H1 (cell line): ENCODE data around the gene ATP13A3. TPM values are rescaled to one million over a fixed set of nuclear protein-coding genes. Genes with fewer than 3 reads are reported as not detected.

Experiments used
- CTCF ChIA-PET: fragments of 300-600 bp; sonication (Branson Sonifier 250); formaldehyde crosslinking; loops from one replicate; lab custom pipeline; 2021; ENCODE audit not compliant: partially characterized antibody; lab: Charles Lee
- POLR2A ChIA-PET: fragments of 300-600 bp; sonication (Branson Sonifier 250); formaldehyde crosslinking; loops from one replicate; lab custom pipeline; 2021; ENCODE audit warnings: inconsistent platforms; ENCODE audit not compliant: partially characterized antibody; lab: Charles Lee
- DNase-seq, 2 experiments: peaks; one replicate each; pipeline versions ENCODE4 v3.0.0 to v3.0.0-alpha.2; 2010 to 2022; ENCODE audit warnings: low spot score in 2 of 2, low read depth in 1 of 2, mixed read lengths in 1 of 2
- FAIRE-seq: peaks from 2 replicates; lab custom pipeline; 2011; peaks lifted over from hg19 to GRCh38; lab: Jason Lieb, UNC
- H2AFZ ChIP-seq: 2 replicates; pipeline ENCODE4 v1.8.1; 2012; ENCODE audit warnings: low read length, inconsistent platforms
- H2AK5ac ChIP-seq: 2 replicates; pipeline ENCODE4 v1.6.1; 2013; ENCODE audit warnings: low read depth, low read length
- H2BK120ac ChIP-seq: replicated peaks from 2 replicates; pipeline ENCODE3; 2013; ENCODE audit warnings: low read depth, low read length, inconsistent platforms
- H2BK12ac ChIP-seq: 2 replicates; pipeline ENCODE4 v1.6.1; 2013; ENCODE audit warnings: low read depth, low read length
- H2BK15ac ChIP-seq: 2 replicates; pipeline ENCODE4 v1.6.1; 2013; ENCODE audit warnings: low read length
- H2BK20ac ChIP-seq: 2 replicates; pipeline ENCODE4 v1.6.1; 2013; ENCODE audit warnings: low read length
- H2BK5ac ChIP-seq: 2 replicates; pipeline ENCODE4 v1.6.1; 2013; ENCODE audit warnings: low read depth, low read length
- H3K14ac ChIP-seq: 2 replicates; pipeline ENCODE4 v1.6.1; 2013; ENCODE audit warnings: inconsistent platforms; ENCODE audit not compliant: insufficient read length
- H3K18ac ChIP-seq: 2 replicates; pipeline ENCODE4 v1.6.1; 2013; ENCODE audit warnings: low read length; ENCODE audit errors: extremely low read depth
- H3K23ac ChIP-seq: 2 replicates; pipeline ENCODE4 v1.6.1; 2013; ENCODE audit warnings: inconsistent platforms; ENCODE audit not compliant: insufficient read length
- H3K23me2 ChIP-seq: 2 replicates; pipeline ENCODE4 v1.6.1; 2013; ENCODE audit warnings: low read depth, low read length
- H3K27ac ChIP-seq: 2 replicates; pipeline ENCODE4 v1.6.1; 2011; ENCODE audit warnings: low read depth, low read length, inconsistent platforms
- H3K27me3 ChIP-seq, 4 experiments: replicated peaks in 1 of 4; 1 replicate in 1 of 4; 2 replicates in 3 of 4; pipeline versions ENCODE4 v1.6.1 to v1.8.1; 2011 to 2013; ENCODE audit warnings: low read length in 3 of 4, mild to moderate bottlenecking in 3 of 4, inconsistent platforms in 2 of 4, mixed read lengths in 2 of 4, moderate library complexity in 1 of 4; ENCODE audit not compliant: control insufficient read depth in 3 of 4, insufficient read depth in 3 of 4; ENCODE audit errors: extremely low read depth in 1 of 4
- H3K36me3 ChIP-seq, 4 experiments: 2 replicates each; pipeline versions ENCODE4 v1.6.1 to v1.8.1; 2011 to 2013; ENCODE audit warnings: mild to moderate bottlenecking in 4 of 4, low read length in 3 of 4, moderate library complexity in 2 of 4, control low read depth in 1 of 4, inconsistent platforms in 1 of 4; ENCODE audit not compliant: insufficient read depth in 4 of 4, control insufficient read depth in 2 of 4
- H3K4ac ChIP-seq: replicated peaks from 2 replicates; pipeline ENCODE3; 2013; ENCODE audit warnings: low read length, low read depth, mixed read lengths, inconsistent platforms; ENCODE audit not compliant: insufficient read length
- H3K4me1 ChIP-seq, 4 experiments: replicated peaks in 1 of 4; 1 replicate in 1 of 4; 2 replicates in 3 of 4; pipeline versions ENCODE4 v1.6.1 to v1.8.1; 2011 to 2013; ENCODE audit warnings: low read length in 3 of 4, inconsistent platforms in 2 of 4, mixed read lengths in 1 of 4; ENCODE audit not compliant: insufficient read depth in 4 of 4, control insufficient read depth in 3 of 4
- H3K4me2 ChIP-seq, 2 experiments: 2 replicates each; pipeline versions ENCODE4 v1.6.1 to v1.8.1; 2011 to 2013; ENCODE audit warnings: low read depth in 2 of 2, low read length in 2 of 2, control low read depth in 1 of 2, inconsistent platforms in 1 of 2, mild to moderate bottlenecking in 1 of 2; ENCODE audit not compliant: insufficient read depth in 1 of 2
- H3K4me3 ChIP-seq, 4 experiments: fragments of 200-600, 300-600 bp in 1 of 4; sonication (generic), shearing (Covaris generic), sonication (Bioruptor Twin) in 1 of 4; 2 replicates each; pipeline versions ENCODE4 v1.5.1 to v1.8.1; 2011 to 2016; ENCODE audit warnings: low read length in 4 of 4, low read depth in 3 of 4, control low read depth in 2 of 4, inconsistent platforms in 2 of 4, mild to moderate bottlenecking in 2 of 4, mixed read lengths in 1 of 4, moderate library complexity in 1 of 4; ENCODE audit not compliant: insufficient read depth in 2 of 4; ENCODE audit errors: extremely low read depth in 1 of 4
- H3K56ac ChIP-seq: replicated peaks from 2 replicates; pipeline ENCODE3; 2013; ENCODE audit warnings: low read depth, mild to moderate bottlenecking, mixed read lengths, low read length, inconsistent platforms; ENCODE audit not compliant: insufficient read length
- H3K79me1 ChIP-seq: 2 replicates; pipeline ENCODE4 v1.6.1; 2013; ENCODE audit warnings: low read depth, low read length, control low read depth
- H3K79me2 ChIP-seq, 2 experiments: 2 replicates each; pipeline versions ENCODE4 v1.6.1 to v1.8.1; 2012 to 2013; ENCODE audit warnings: low read length in 2 of 2, mild to moderate bottlenecking in 2 of 2, inconsistent platforms in 1 of 2; ENCODE audit not compliant: insufficient read depth in 2 of 2, control insufficient read depth in 1 of 2
- H3K9ac ChIP-seq, 4 experiments: replicated peaks in 1 of 4; 1 replicate in 1 of 4; 2 replicates in 3 of 4; pipeline versions ENCODE4 v1.6.1 to v1.8.1; 2011 to 2013; ENCODE audit warnings: low read depth in 3 of 4, low read length in 3 of 4, control low read depth in 2 of 4, mild to moderate bottlenecking in 2 of 4, moderate library complexity in 2 of 4, inconsistent platforms in 1 of 4; ENCODE audit errors: extremely low read depth in 1 of 4
- H3K9me3 ChIP-seq, 2 experiments: 2 replicates each; pipeline versions ENCODE4 v1.6.1 to v1.8.1; 2012 to 2013; ENCODE audit warnings: mild to moderate bottlenecking in 2 of 2, moderate library complexity in 2 of 2, control low read depth in 1 of 2, inconsistent platforms in 1 of 2, low read depth in 1 of 2, low read length in 1 of 2, mixed read lengths in 1 of 2; ENCODE audit not compliant: insufficient read depth in 2 of 2
- H4K20me1 ChIP-seq, 2 experiments: replicated peaks in 1 of 2; 2 replicates each; pipeline versions ENCODE3 to v1.8.1; 2011 to 2013; ENCODE audit warnings: inconsistent platforms in 2 of 2, low read length in 2 of 2, mild to moderate bottlenecking in 1 of 2; ENCODE audit not compliant: insufficient read depth in 2 of 2, control insufficient read depth in 1 of 2
- H4K5ac ChIP-seq: 2 replicates; pipeline ENCODE4 v1.6.1; 2013; ENCODE audit warnings: low read length, low read depth, mixed read lengths, inconsistent platforms; ENCODE audit not compliant: insufficient read length
- H4K8ac ChIP-seq: 2 replicates; pipeline ENCODE4 v1.8.0; 2013; ENCODE audit warnings: mild to moderate bottlenecking, moderate library complexity, low read length, inconsistent platforms; ENCODE audit not compliant: insufficient read depth; ENCODE audit errors: extremely low read depth
- H4K91ac ChIP-seq: replicated peaks from 2 replicates; pipeline ENCODE3; 2013; ENCODE audit warnings: low read length, mixed read lengths, inconsistent platforms; ENCODE audit not compliant: insufficient read length
- CBX8 ChIP-seq: fragments of 300-800, 300-1000 bp; sonication (generic); IDR thresholded peaks from 2 replicates; pipeline ENCODE4 v1.7.1; 2016; ENCODE audit warnings: low read depth, low read length, borderline replicate concordance
- CTCF ChIP-seq, 3 experiments: IDR thresholded peaks; 1 replicate in 2 of 3; 2 replicates in 1 of 3; pipeline versions ENCODE4 v1.5.1 to v1.6.1; 2011; ENCODE audit warnings: low read length in 3 of 3, mild to moderate bottlenecking in 3 of 3, inconsistent platforms in 2 of 3, low read depth in 1 of 3, moderate library complexity in 1 of 3; ENCODE audit not compliant: insufficient read depth in 1 of 3; ENCODE audit errors: control extremely low read depth in 1 of 3
- HDAC2 ChIP-seq, 2 experiments: fragments of 300-600 bp in 1 of 2; sonication (generic) in 1 of 2; IDR thresholded peaks; 2 replicates each; pipeline ENCODE4 v1.6.1; 2011 to 2012; ENCODE audit warnings: low read depth in 2 of 2, low read length in 2 of 2, mild to moderate bottlenecking in 2 of 2, moderate library complexity in 2 of 2, borderline replicate concordance in 1 of 2, inconsistent platforms in 1 of 2
- NANOG ChIP-seq: IDR thresholded peaks from 2 replicates; pipeline ENCODE4 v1.6.1; 2011; ENCODE audit warnings: low read length, low read depth, mild to moderate bottlenecking, inconsistent platforms; ENCODE audit not compliant: insufficient read depth, poor library complexity, severe bottlenecking
- POLR2A ChIP-seq, 2 experiments: IDR thresholded peaks; 1 replicate in 1 of 2; 2 replicates in 1 of 2; pipeline ENCODE4 v1.6.1; 2011; ENCODE audit warnings: low read depth in 2 of 2, low read length in 2 of 2, mild to moderate bottlenecking in 2 of 2; ENCODE audit errors: control extremely low read depth in 1 of 2
- RFX5 ChIP-seq: IDR thresholded peaks from 2 replicates; pipeline ENCODE4 v1.6.1; 2011; ENCODE audit warnings: low read depth, low read length, improper control_type of control experiment, borderline replicate concordance
- RXRA ChIP-seq: IDR thresholded peaks from 2 replicates; pipeline ENCODE4 v1.6.1; 2011; ENCODE audit warnings: low read depth, mild to moderate bottlenecking, low read length, moderate library complexity; ENCODE audit not compliant: insufficient read depth
- SAP30 ChIP-seq: fragments of 300-600 bp; sonication (generic); IDR thresholded peaks from 2 replicates; pipeline ENCODE4 v1.7.1; 2012; ENCODE audit warnings: low read length, moderate library complexity, mild to moderate bottlenecking, inconsistent platforms; ENCODE audit not compliant: insufficient read depth, insufficient replicate concordance
- SRF ChIP-seq: IDR thresholded peaks from 2 replicates; pipeline ENCODE4 v1.6.1; 2011; ENCODE audit warnings: mild to moderate bottlenecking, low read depth, low read length, moderate library complexity
- TAF1 ChIP-seq: IDR thresholded peaks from 2 replicates; pipeline ENCODE4 v1.6.1; 2011; ENCODE audit warnings: mild to moderate bottlenecking, low read depth, low read length
- WGBS, 2 experiments: shearing (Covaris generic) in 1 of 2; methylation state at CpG; one replicate each; pipeline versions ENCODE4 v1.1.6 to v1.1.7; 2013 to 2015; ENCODE audit warnings: low lambda C conversion rate in 2 of 2, mixed read lengths in 2 of 2, inconsistent platforms in 1 of 2, low coverage in 1 of 2, missing lambda C conversion rate in 1 of 2; ENCODE audit not compliant: insufficient replicate concordance in 2 of 2, insufficient coverage in 1 of 2, insufficient read length in 1 of 2; ENCODE audit errors: extremely low coverage in 1 of 2, missing lambda C conversion rate in 1 of 2; 5-methylcytosine and 5-hydroxymethylcytosine counted together
- polyA plus RNA-seq, 7 experiments: library from polyadenylated mRNA; depleted of rRNA in 3 of 7; stranded (reverse) in 5 of 7; unstranded in 2 of 7; fragments of >200 nt in 5 of 7; fragments of 200-250 nt in 2 of 7; gene quantifications; 1 replicate in 5 of 7; 2 replicates in 1 of 7; 4 replicates in 1 of 7; pipeline versions ENCODE4 v1.2.1 to v1.2.3, GENCODE V29; 2011 to 2013; ENCODE audit warnings: missing spikeins in 2 of 7, mixed read lengths in 2 of 7
- total RNA-seq: library from RNA; stranded (reverse); fragmentation: NEBNext Ultra II Directional; extraction: Animal tissue kit (Norgen Biotek cat#: 25700); gene quantifications from 2 replicates; pipeline ENCODE4 v1.2.1, GENCODE V29; 2021

Gene ATP13A3
- total and polyA plus RNA-seq, 2 of the 8 experiments (the other 6 are each of a cell fraction or from before 2014, with no cell fraction given), result 18.6 to 92.2 TPM

GRCh38 chr3:194392576-194392975, 94.2 kb downstream of the ATP13A3 start:
- no peak overlapping the region for H2BK120ac ChIP-seq
- H3K4me1 ChIP-seq, result peaks cover 0 to 9% (median 5%) of the 10 kb centered on the region in 4 experiments; a peak in 4 of 7 replicates
- no peak overlapping the region for H3K27ac ChIP-seq
- H3K4me3 ChIP-seq, result no peak overlapping the region
- no peaks in the 10 kb centered on the region for H4K20me1 ChIP-seq
- no peak overlapping the region for H3K4ac ChIP-seq
- no peak overlapping the region for H4K8ac ChIP-seq
- H4K91ac ChIP-seq, result no peak overlapping the region
- WGBS, 2 experiments, result 94% methylated on average over 7 of the region's 7 CpGs; no CpG with 5 or more reads in 1 of the 2 experiments
- no peak overlapping the region for H2BK5ac ChIP-seq
- H3K23ac ChIP-seq, result no peak overlapping the region
- ChIA-PET POLR2A (no interaction called here), CTCF (interaction anchor here (1.2 to 1.6 kb wide), 2 partner anchors 12 to 49 kb away, joined by 3 to 5 read pairs; no protein-coding TSS in a partner anchor)
- no peaks in the 10 kb centered on the region for H3K79me2 ChIP-seq
- H2BK15ac ChIP-seq, result no peak overlapping the region
- peak in 1 of 2 experiments; percentile 17 for DNase-seq
- H3K9ac ChIP-seq, result no peak overlapping the region
- peaks cover 3% of the 10 kb centered on the region for H3K23me2 ChIP-seq
- H2AFZ ChIP-seq, result no peak overlapping the region
- no peak overlapping the region for H2AK5ac ChIP-seq
- no peak overlapping the region for H2BK20ac ChIP-seq
- H3K56ac ChIP-seq, result no peak overlapping the region
- H3K9me3 ChIP-seq, result peaks cover 0 to 4% of the 10 kb centered on the region in 2 experiments; a peak in 1 of 4 replicates
- H3K79me1 ChIP-seq, result no peaks in the 10 kb centered on the region
- H3K27me3 ChIP-seq, result peaks cover 7 to 19% (median 13%) of the 10 kb centered on the region in 4 experiments; a peak in 6 of 7 replicates
- H3K14ac ChIP-seq, result no peak overlapping the region
- H2BK12ac ChIP-seq, result no peak overlapping the region
- no peak for FAIRE-seq
- no peak overlapping the region for H3K4me2 ChIP-seq
- H4K5ac ChIP-seq, result no peak overlapping the region
- no peak overlapping the region for H3K18ac ChIP-seq
- H3K36me3 ChIP-seq, result no peaks in the 10 kb centered on the region
- no peak for TF ChIP-seq RFX5
- no peak for TF ChIP-seq NANOG
- TF ChIP-seq RXRA, result no peak
- TF ChIP-seq TAF1, result no peak
- no peak for TF ChIP-seq CTCF (IDR thresholded peaks at IDR 0.05; ENCODE audit: control extremely low read depth in 1 of 3, insufficient read depth in 1 of 3, low read depth in 1 of 3, low read length in 3 of 3)
- TF ChIP-seq SRF, result no peak
- no peak for TF ChIP-seq CBX8
- TF ChIP-seq POLR2A (IDR thresholded peaks at IDR 0.05; ENCODE audit: control extremely low read depth in 1 of 2, low read depth in 2 of 2, low read length in 2 of 2), result no peak
- no peak for TF ChIP-seq SAP30
- TF ChIP-seq HDAC2 (IDR thresholded peaks at IDR 0.05; ENCODE audit: borderline replicate concordance in 1 of 2, low read depth in 2 of 2, low read length in 2 of 2), result no peak
